NCI-H187 (cell line): ENCODE results near the gene AMPH.

Experiments used
- DNase-seq, 2 experiments: peaks; one replicate each; lab custom pipeline; 2025; lab: John Stamatoyannopoulos, UW

AMPH gene

DNA sequence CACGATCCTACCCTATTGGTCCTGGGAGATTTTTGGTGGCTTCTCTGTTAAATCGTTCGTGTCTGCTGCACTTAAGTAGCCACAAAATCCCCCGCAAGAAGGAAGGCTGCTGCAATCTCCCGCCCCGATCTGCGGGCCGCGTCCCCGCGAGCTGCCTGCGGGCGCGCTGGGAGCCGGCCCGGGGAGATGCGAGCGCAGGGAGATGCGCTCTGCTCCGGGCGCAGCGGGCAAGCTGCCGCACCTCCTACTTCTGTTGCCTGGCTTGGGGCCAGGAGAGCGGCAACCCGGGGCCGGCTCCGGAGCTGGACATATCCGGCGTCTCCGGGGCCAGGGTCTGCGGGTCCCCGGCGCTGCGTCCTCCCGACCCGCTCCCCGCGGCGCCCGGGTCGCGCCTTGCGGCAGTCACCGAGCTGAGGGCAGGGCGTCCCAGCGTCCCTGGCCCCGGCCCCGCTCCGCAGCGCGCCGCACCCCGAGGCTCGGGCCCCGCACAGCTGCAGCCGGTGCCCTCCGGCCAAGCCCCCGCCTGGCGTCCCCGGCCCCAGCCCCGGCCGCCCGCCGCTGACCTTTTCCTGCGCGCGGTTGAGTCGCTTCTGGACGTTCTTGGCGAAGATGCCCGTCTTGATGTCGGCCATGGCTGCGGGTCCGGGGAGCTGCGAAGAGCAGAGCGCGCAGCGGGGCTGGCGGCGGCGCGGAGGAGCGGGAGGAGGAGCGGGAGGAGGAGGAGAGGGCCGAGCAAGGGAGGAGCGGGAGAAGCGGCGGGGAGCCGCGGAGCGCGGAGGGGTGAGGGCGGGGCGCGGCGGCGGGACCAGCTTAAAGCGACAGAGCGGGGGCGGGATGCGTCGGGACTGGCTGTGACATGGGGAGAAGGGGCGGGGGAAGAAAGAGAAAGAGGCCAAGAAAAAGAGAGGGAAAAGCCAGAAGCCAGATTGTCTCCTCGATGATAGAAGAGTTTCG is at the start of gene AMPH:
Gene AMPH (minus strand): TSS at position 654 of the 954 bp plus-strand sequence. CDS start 22 bp downstream, at position 632.
- DNase-seq = peak in 1 of 2 experiments; percentile 5

GRCh38 chr7:38679419-38679818 is 48.2 kb upstream of the AMPH start:
- DNase-seq = no peak

- no peak for DNase-seq
Observed at GRCh38 chr7:38678698-38679054, 47.5 kb upstream of the AMPH start.

DNA sequence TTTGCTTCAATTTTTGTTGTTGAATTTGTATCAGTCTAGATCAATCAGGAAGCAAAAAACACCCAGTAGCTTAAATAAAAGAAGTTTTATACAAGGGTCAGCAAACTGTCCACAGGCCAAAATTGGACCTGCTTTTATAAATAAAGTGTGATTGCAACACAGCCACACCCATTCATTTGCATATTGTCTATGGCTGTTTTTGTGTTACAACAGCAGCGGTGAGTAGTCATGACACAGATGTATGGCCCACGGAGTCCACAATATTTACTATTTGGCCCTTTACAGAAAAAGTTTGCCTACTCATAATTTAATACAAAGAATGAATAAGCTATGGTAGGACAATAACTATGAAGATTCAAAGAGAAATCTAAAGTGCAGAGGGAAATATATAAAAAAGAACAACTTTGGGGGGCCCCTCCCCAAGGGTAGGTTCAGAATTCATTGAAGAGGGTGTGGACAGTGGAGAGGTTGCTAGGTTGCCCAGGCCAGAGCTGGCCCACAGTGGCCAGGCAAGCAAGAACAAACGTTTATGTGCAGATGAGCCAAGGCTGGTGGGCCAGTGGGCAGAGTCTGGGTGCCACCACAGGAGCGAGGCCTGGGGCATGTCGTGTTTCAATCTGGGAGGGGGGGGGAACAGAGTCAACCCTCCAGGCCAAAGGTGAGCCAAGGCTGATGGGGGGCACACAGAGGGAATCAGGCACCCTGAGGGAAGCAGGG is 47.0 kb upstream of the AMPH start:
- DNase-seq = no peak

DNA sequence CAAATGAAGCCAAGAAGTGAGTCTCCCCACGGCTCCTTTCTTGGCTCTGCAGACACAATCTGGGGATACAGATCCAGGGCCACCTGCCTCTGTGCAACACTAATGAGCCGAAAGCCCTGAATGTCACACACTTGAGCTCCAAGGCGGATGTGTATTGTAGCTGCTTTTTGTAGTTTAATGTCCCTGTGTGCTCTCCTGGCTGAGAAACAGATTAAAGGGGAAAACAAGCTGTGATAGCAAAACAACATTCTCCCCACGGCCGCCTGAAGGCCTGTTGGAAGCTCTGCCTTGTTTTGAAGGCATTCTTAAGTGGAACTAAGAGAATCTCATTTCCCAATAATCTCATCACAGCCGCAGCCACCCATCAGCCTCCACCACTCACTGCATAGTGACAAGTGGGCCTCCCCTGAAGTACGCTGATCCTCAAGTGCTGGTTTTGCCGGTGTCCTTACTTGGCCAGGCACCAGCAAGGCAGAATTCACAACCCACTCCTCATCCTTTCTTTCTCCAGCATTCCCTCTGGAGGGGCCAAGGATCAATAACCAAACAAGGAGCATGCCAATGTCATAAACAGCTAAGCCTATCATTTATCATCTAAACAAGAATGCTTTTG is 44.4 kb upstream of the AMPH start:
- DNase-seq = peak; percentile 46 to 82

GRCh38 chr7:38674513-38674912 is 43.3 kb upstream of the AMPH start:
- DNase-seq = no peak

GRCh38 chr7:38673795-38674194 is 42.6 kb upstream of the AMPH start:
- DNase-seq = no peak

DNA sequence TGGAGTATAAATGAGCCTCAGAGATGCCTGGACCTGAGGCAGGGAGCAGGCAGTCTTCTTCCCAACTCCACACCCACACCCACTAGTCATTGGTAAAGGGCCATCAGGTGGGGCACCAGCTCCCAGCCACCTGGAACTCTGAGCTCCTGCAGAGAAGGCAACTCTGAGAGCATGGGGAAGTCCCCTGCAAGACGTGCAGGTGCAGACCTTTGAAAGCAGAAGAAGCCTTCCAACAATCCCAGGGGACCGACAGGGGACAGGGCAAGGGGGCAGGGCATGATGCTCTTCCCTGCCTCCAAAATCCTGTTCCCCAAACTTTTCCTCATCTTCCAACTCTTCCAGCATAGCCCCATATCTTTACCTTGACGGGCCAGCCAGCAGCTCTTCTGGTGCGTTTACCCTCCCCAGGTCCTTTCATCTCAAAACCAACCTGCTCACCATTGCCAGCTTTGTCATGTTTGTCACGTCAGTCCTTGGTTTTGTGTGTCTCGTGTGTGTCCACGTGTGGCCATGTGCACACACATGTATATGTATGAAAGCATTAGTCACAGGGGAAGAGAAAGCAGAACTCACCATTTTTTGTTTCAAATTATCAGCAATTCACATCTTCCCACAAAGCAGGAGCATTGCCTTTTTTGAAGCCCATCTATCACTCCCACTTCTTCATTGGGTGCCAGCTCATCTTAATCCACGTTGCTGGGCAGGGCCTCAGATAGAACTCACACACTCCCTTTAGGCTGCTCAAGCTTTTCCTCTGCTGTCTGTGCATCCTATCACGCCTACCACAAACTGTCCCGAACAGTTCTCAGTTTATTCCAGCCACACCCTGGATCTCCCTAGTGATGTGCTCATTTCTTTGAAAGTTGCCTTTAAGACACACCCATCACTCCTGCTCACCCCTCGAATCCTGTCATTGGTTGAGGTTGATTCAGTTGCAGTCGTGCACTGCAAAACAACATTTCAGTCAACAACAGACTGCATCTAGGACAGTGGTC is 41.0 kb upstream of the AMPH start:
- no peak for DNase-seq

GRCh38 chr7:38669965-38670520 is 38.9 kb upstream of the AMPH start:
- DNase-seq = no peak

GRCh38 chr7:38664972-38665371 is 33.8 kb upstream of the AMPH start:
- DNase-seq = no peak

DNA sequence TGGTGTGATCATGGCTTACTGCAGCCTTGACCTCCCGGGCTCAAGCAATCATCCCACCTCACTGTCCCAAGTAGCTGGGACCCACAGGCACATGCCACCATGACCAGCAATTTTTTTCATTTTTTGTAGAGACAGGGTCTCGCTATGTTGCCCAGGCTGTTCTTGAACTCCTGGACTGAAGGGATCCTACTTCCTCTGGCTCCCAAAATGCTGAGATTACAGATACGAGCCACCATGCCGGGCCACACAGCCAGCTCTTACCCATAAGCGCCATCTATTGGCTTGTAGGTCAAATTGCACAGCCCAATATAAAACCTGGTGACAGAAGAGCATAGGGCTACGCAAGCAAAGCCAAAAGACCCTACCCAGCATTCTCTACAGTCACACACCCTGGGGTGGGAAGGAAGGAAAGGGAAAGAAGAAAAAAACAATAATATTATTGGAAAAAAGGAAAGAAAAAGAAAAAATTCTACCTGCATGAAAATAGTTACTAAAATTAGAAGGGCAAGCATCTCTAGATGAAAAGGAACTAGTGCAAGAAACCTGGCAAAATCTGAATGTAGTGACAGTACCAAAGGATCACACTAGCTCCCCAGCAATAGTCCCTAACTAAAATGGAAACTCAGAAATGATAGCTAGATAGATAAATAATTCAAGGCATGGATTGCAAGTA is 29.4 kb upstream of the AMPH start:
- DNase-seq = no peak

DNA sequence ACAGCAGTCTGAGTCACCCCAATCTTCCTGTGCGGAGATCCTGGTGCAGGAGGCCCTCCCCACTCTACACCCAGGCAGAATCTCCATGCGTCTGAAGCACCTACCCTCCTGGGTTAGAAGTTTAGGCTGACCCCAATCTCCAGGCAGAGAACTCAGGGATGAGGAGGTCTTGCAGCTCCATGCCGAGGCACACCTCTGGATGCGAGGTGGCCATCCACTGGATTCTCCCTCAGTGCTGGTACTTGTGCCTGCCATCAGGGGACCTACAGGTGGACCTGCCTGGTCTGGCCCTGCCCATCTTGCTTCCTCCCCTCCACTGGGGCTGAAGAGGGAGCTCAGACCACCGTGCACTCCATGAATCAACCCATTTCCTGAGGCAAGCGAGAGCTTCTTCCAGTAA is 28.8 kb upstream of the AMPH start:
- no peak for DNase-seq

GRCh38 chr7:38658921-38659320 is 27.7 kb upstream of the AMPH start:
- no peak for DNase-seq

- DNase-seq = no peak
Observed at GRCh38 chr7:38656968-38657367, 25.8 kb upstream of the AMPH start.

DNA sequence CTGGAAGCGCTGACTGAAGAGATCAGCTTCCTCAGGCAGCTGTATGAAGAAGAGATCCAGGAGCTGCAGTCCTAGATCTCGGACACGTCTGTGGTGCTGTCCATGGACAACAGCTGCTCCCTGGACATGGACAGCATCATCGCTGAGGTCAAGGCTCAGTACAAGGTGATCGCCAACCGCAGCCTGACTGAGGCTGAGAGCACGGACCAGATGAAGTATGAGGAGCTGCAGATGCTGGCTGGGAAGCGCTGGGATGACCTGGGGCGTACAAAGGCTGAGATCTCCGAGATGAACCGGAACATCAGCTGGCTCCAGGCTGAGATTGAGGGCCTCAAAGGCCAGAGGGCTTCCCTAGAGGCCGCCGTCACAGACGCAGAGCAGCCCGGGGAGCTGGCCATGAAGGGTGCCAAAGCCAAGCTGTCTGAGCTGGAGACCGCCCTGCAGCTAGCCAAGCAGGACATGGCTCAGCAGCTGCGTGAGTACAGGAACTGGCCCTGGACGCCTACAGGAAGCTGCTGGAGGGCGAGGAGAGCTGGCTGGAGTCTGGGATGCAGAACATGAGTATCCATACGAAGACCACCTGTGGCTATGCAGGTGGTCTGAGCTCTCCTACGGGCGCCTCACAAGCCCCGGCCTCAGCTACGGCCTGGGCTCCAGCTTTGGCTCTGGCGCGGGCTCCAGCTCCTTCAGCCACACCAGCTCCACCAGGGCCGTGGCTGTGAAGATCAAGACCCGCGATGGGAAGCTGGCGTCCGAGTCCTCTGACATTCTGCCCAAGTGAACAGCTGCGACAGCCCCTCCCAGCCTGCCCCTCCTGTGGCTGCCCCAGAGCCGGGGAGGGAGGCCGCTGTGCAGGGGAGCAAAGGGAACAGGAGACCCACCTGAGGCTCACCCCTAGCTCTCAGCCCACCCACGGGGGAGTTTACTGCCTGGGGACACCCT is 24.9 kb upstream of the AMPH start:
- no peak for DNase-seq

- no peak for DNase-seq
Observed at GRCh38 chr7:38637957-38638356, 6.8 kb upstream of the AMPH start.

DNA sequence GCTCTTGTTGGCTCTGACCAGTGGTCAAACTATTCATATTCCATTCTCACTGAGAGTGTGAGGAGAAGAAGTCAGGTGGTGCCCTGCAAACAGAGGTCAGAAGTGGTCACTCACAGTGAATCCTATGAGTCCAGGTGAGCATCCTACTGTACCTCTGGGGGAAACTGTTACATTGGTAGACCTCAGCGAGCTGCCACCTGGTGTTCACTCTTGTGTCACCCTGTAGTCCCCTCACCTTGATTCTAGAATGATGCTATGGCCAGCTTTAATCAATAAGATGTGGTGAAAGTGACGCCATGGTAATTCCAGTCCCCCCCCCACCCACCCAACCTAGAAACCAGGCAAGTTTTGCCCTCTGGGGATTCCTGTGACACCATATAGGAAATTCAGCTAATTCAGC is 1.2 kb upstream of the AMPH start:
- no peak for DNase-seq

DNA sequence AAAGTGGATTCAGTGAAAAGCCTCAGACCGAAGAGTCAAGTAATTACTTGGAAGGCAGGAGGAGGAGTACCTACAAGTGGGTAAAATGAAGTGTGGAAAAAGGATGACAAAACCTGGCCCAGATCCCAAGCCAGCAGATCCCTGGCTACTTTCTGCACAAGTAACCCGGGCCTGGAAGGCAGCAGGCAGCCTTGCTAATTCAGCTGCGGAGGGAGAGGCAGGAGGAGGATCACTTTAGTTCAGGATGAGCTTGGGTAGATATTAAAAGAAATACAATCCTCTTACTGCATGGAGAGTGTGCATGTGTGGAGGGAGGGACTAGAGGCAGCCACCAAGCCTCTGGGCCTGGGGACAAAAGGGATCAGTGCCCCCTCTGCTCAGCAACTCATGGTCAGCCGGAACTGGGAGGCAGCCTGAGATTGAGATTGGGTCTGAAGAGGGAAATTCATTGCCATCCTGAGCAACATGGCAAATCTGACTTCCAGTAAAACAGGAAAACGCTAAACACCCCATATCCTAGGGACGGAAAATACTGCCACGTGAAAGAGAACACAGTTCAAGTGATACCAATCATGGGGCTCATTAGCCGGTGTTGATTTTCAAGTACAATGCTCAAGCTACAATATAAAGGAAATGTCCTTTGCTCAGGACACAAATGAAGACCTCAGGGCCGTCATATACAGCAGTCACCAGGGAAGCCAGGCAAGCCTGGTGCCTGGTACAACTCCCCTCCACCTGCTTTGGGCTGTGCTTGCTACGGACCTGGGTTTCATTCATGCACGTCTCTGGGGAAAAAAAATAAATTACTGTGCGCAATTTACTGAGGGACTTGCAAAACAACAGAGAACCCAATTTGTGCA is 1.3 kb downstream of the AMPH start:
- no peak for DNase-seq
